Neural cell (in vitro differentiated cells): Measurements from ENCODE around the gene PLCL2. TPM values are rescaled to one million over a fixed set of nuclear protein-coding genes. Genes with fewer than 3 reads are reported as not detected.

Experiments used
- H2AFZ ChIP-seq: fragments of 200-600, 300-800 bp; sonication (generic), shearing (Covaris generic); 2 replicates; pipeline ENCODE4 v1.6.0; 2014; ENCODE audit warnings: low read depth, mild to moderate bottlenecking, antibody characterized with exemption, low read length, moderate library complexity
- H3F3A ChIP-seq: fragments of 200-600 bp; shearing (Covaris generic); 2 replicates; pipeline ENCODE4 v1.6.1; 2016; ENCODE audit warnings: mild to moderate bottlenecking, moderate library complexity, mixed read lengths, antibody characterized with exemption, low read length; ENCODE audit not compliant: insufficient read depth, poor library complexity, severe bottlenecking
- H3K27ac ChIP-seq: fragments of 200-600, 300-800 bp; sonication (generic), shearing (Covaris generic); 2 replicates; pipeline ENCODE4 v1.5.1; 2014; ENCODE audit warnings: mild to moderate bottlenecking, low read length, moderate library complexity
- H3K27me3 ChIP-seq: fragments of 300-800, 200-600 bp; sonication (generic), shearing (Covaris generic); 2 replicates; pipeline ENCODE4 v1.6.0; 2014; ENCODE audit warnings: mild to moderate bottlenecking, low read depth, low read length, moderate library complexity; ENCODE audit not compliant: insufficient read depth
- H3K36me3 ChIP-seq: fragments of 300-800, 200-600 bp; sonication (generic), shearing (Covaris generic); 2 replicates; pipeline ENCODE4 v1.5.1; 2014; ENCODE audit warnings: mild to moderate bottlenecking, antibody characterized with exemption, low read length, moderate library complexity; ENCODE audit not compliant: insufficient read depth
- H3K4me2 ChIP-seq: fragments of 300-800, 200-600 bp; sonication (generic), shearing (Covaris generic); 2 replicates; pipeline ENCODE4 v1.6.0; 2014; ENCODE audit warnings: mild to moderate bottlenecking, low read length
- H3K4me3 ChIP-seq: fragments of 300-800, 200-600 bp; sonication (generic), shearing (Covaris generic); 2 replicates; pipeline ENCODE4 v1.5.1; 2014; ENCODE audit warnings: mild to moderate bottlenecking, low read length, moderate library complexity
- H3K79me2 ChIP-seq: fragments of 200-600 bp; shearing (Covaris generic); replicated peaks from 2 replicates; pipeline ENCODE4 v1.6.0; 2014; ENCODE audit warnings: mild to moderate bottlenecking, low read length, moderate library complexity; ENCODE audit not compliant: insufficient read depth
- H3K9ac ChIP-seq: fragments of 300-800, 200-600 bp; sonication (generic), shearing (Covaris generic); 2 replicates; pipeline ENCODE4 v1.6.1; 2016; ENCODE audit warnings: mild to moderate bottlenecking, low read length, mixed read lengths
- H3K9me2 ChIP-seq: fragments of 200-600 bp; shearing (Covaris generic); 2 replicates; pipeline ENCODE4 v1.6.1; 2016; ENCODE audit warnings: mild to moderate bottlenecking, low read length, mixed read lengths; ENCODE audit not compliant: insufficient read depth
- H3K9me3 ChIP-seq: fragments of 200-600, 300-800 bp; sonication (generic), shearing (Covaris generic); 2 replicates; pipeline ENCODE4 v1.6.1; 2016; ENCODE audit warnings: mild to moderate bottlenecking, mixed run types, low read length, moderate library complexity, mixed read lengths
- H4K20me1 ChIP-seq: fragments of 200-600 bp; shearing (Covaris generic); 2 replicates; pipeline ENCODE4 v1.6.1; 2016; ENCODE audit warnings: mild to moderate bottlenecking, mixed run types; ENCODE audit not compliant: insufficient read depth
- CTCF ChIP-seq: fragments of 450-650 bp; IDR thresholded peaks from 2 replicates; pipeline ENCODE4 v1.5.1; 2014; ENCODE audit warnings: antibody characterized with exemption, mild to moderate bottlenecking, moderate library complexity; ENCODE audit not compliant: poor library complexity, severe bottlenecking
- EP300 ChIP-seq: fragments of 450-650 bp; conservative IDR thresholded peaks from 2 replicates; pipeline ENCODE4 v1.6.1; 2014; ENCODE audit warnings: antibody characterized with exemption, mild to moderate bottlenecking, moderate library complexity; ENCODE audit not compliant: poor library complexity, severe bottlenecking
- EZH2 ChIP-seq: fragments of 200-600, 300-800 bp; shearing (Covaris generic), sonication (generic); IDR thresholded peaks from 2 replicates; pipeline ENCODE4 v1.6.1; 2014; ENCODE audit warnings: antibody characterized with exemption, low read length, borderline replicate concordance, mild to moderate bottlenecking; ENCODE audit not compliant: insufficient read depth, poor library complexity, severe bottlenecking
- MXI1 ChIP-seq: fragments of 450-650 bp; conservative IDR thresholded peaks from 2 replicates; pipeline ENCODE4 v1.6.1; 2014; ENCODE audit warnings: antibody characterized with exemption, mild to moderate bottlenecking; ENCODE audit not compliant: poor library complexity, severe bottlenecking
- POLR2AphosphoS5 ChIP-seq: IDR thresholded peaks from 2 replicates; pipeline ENCODE4 v1.6.1; 2012
- RAD21 ChIP-seq: fragments of 450-650 bp; conservative IDR thresholded peaks from 2 replicates; pipeline ENCODE4 v1.6.1; 2014; ENCODE audit warnings: antibody characterized with exemption, mild to moderate bottlenecking, moderate library complexity
- REST ChIP-seq: IDR thresholded peaks from 2 replicates; pipeline ENCODE4 v1.6.1; 2012; ENCODE audit warnings: borderline replicate concordance
- SMC3 ChIP-seq: fragments of 450-650 bp; conservative IDR thresholded peaks from 2 replicates; pipeline ENCODE4 v1.6.1; 2014; ENCODE audit warnings: antibody characterized with exemption, mild to moderate bottlenecking, moderate library complexity; ENCODE audit not compliant: poor library complexity
- TAF1 ChIP-seq: IDR thresholded peaks from 2 replicates; pipeline ENCODE4 v1.6.1; 2012; ENCODE audit warnings: low read depth
- polyA plus RNA-seq: library from polyadenylated mRNA; depleted of rRNA; stranded (reverse); fragments of >200 nt; gene quantifications from 2 replicates; pipeline ENCODE4 v1.2.3, GENCODE V29; 2014

The PLCL2 gene
- polyA plus RNA-seq, 1 donor from 2014 or later: 69.8 TPM

- Histone ChIP-seq H3K4me3 (no peak overlapping the region), H3K9me3 (no peaks in the 10 kb centered on the region), H3K36me3 (no peaks in the 10 kb centered on the region), H3K27me3 (no peaks in the 10 kb centered on the region), H3K9ac (no peak overlapping the region), H3K9me2 (no peaks in the 10 kb centered on the region), H4K20me1 (no peaks in the 10 kb centered on the region), H3K4me2 (no peak overlapping the region), H3F3A (no peaks in the 10 kb centered on the region), H3K27ac (no peak overlapping the region), H3K79me2 (no peaks in the 10 kb centered on the region), H2AFZ (no peak overlapping the region)
- TF ChIP-seq CTCF (no peak), MXI1 (no peak), TAF1 (no peak), REST (no peak), EP300 (no peak), POLR2AphosphoS5 (no peak), SMC3 (no peak), EZH2 (no peak), RAD21 (no peak)
Observed at GRCh38 chr3:17062736-17063135, 178.0 kb downstream of the PLCL2 start.

- Histone ChIP-seq H2AFZ (no peak overlapping the region), H3K4me2 (no peak overlapping the region), H3K9me2 (no peaks in the 10 kb centered on the region), H3F3A (no peaks in the 10 kb centered on the region), H3K4me3 (no peak overlapping the region), H4K20me1 (no peaks in the 10 kb centered on the region), H3K79me2 (no peaks in the 10 kb centered on the region), H3K9me3 (no peaks in the 10 kb centered on the region), H3K9ac (no peak overlapping the region), H3K27me3 (no peaks in the 10 kb centered on the region), H3K27ac (no peak overlapping the region), H3K36me3 (no peaks in the 10 kb centered on the region)
- TF ChIP-seq CTCF (no peak), SMC3 (no peak), TAF1 (no peak), POLR2AphosphoS5 (no peak), MXI1 (no peak), REST (no peak), EZH2 (no peak), RAD21 (no peak), EP300 (no peak)
Observed at GRCh38 chr3:17063596-17063995, 178.8 kb downstream of the PLCL2 start.
